HG03025 (cell line): ENCODE results near the gene ZCCHC10.
"Not testable (repeated sequence)": the region's sequence is repeated elsewhere in the genome, so short reads cannot be mapped to it uniquely, and the experiment has no call there.

ENCODE experiments used
- ATAC-seq: cut with Tn5 transposase; IDR thresholded peaks from one replicate; pipeline ENCODE4 v1.9.1; 2021; ENCODE audit warnings: mild to moderate bottlenecking, moderate library complexity; ENCODE audit not compliant: unreplicated experiment, low FRiP score

Gene ZCCHC10

DNA sequence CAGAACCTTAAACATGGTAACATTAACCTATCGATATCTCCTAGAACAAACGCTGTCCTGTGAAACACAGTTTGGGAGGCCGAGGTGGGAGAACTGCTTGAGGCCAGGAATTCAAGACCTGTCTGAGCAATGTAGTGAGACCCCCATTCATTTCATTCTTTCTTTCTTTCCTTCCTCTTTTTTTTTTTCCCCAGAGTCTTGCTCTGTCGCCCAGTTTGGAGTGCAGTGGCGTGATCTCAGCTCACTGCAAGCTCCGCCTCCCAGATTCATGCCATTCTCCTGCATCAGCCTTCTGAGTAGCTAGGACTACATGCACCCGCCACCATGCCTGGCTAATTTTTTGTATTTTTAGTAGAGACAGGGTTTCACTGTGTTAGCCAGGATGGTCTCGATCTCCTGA is 20.2 kb upstream of the ZCCHC10 start:
- not testable (repeated sequence) for ATAC-seq

DNA sequence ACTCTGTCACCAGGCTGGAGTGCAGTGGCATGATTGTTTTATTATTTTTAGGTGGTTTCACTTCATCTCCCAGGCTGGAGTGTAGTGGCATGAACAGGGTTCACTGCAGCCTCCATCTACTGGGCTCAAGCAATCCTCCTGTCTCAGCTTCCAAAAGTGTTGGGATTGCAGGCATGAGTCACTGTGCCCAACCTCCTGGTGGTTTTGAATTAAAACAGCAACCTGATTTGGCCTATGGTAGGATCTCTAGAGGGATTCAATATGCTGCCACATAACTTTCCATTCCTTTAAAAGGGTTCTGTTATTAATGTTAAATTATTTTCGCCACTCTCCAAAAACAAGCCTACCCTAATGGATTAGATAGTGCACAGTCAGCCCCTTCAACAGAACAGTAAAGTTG is 15.6 kb upstream of the ZCCHC10 start:
- no peak for ATAC-seq

DNA sequence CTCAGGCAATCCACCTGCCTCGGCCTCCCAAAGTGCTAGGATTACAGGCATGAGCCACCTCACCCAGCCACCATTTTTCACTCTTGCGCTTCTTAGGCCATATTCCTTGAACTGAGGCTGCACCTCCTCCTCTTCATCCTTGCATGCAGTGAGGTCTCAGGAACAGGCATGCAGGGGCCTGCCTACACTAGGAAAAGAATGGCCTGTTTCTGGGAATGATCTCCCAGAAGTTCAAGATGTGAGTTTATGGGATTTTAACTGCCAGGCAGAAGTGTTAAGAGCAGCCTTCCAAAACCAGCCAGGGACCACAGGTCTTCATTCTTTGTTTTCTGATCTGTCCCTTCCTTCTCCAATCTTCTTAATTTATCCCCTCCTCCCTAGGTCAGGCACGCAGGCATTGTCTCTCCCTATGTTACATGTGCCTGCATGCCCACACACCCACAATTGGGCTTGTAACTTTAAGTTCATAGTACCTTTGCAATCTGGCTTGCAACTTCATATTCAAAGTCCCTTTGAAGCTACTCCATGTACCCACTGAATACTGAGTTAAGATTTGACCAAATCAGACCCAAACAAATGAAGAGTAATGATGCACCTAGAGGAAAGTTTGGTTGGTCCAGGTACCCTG is 14.9 kb upstream of the ZCCHC10 start:
- ATAC-seq, result no peak

DNA sequence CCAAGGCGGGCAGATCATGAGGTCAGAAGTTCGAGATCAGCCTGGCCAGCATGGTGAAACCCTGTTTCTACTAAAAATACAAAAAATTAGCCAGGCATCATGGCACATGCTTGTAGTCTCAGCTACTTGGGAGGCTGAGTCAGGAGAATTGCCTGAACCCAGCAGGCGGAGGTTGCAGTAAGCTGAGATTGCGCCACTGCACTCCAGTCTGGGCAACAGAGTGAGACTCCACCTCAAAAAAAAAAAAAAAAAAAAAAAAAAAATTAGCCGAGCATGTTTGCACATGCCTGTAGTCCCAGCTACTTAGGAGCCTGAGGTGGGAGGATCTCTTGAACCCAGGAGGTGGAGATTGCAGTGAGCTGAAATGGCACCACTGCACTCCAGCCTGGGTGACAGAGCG is 10.3 kb upstream of the ZCCHC10 start:
- ATAC-seq, result not testable (repeated sequence)

GRCh38 chr5:133035224-133035623 is 8.9 kb upstream of the ZCCHC10 start:
- no peak for ATAC-seq

DNA sequence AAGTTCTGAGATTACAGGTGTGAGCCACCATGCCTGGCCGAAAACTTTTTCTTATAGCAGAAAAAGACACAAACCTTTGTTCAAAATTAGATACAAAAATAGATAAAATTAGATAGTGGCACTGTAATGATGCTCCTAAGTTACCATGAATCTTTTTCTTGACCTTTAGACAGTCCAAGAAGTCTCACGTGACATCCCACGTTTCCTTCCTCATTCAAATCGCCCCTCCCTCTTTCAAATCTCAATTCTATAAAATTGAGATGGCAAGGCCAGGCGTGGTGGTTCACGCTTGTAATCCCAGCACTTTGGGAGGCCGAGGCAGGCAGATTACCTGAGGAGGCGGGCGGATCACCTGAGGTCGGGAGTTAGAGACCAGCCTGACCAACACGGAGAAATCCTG is 7.7 kb upstream of the ZCCHC10 start:
- no peak for ATAC-seq

DNA sequence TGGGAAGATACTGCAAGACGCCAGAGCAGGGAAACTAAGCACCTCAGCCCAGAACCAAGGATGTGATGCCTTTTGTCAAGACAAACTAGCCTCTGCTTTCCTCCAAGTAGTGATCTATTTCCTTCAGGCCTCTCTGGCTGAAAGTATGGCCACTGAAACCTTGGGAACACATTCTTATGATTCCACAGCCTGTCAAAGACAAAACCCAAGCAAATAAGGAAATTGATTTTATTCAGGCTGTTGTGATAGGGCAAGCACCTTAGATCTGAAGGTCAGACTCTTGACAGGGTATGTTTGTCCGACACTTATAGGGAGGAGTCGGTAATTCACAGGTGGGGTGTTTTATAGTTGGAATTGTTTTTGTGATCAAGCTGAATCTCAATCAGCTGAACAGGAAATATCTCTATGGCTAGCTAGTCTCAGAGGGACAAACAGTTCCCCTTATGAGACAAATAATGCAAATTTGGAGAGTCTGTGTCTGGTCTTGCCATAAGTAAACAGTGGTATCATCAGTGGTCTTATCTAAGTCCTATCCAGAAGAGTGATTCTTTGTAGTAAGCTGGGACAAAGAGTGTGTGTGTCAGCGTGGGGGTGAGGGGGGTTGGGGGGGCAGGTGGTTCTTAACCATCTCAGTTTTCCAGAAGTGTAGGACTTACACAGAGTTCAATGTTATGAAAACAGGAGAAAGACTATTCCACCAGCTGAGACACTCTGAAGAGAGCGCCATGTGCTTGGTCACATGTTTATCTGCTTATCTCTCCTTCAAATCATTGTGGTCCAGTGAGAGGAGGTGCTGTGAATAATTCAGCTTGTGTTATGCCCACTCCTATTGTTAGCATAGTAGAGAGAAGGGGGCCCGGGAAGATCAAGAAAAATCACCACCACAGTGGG is 6.7 kb upstream of the ZCCHC10 start:
- no peak for ATAC-seq

DNA sequence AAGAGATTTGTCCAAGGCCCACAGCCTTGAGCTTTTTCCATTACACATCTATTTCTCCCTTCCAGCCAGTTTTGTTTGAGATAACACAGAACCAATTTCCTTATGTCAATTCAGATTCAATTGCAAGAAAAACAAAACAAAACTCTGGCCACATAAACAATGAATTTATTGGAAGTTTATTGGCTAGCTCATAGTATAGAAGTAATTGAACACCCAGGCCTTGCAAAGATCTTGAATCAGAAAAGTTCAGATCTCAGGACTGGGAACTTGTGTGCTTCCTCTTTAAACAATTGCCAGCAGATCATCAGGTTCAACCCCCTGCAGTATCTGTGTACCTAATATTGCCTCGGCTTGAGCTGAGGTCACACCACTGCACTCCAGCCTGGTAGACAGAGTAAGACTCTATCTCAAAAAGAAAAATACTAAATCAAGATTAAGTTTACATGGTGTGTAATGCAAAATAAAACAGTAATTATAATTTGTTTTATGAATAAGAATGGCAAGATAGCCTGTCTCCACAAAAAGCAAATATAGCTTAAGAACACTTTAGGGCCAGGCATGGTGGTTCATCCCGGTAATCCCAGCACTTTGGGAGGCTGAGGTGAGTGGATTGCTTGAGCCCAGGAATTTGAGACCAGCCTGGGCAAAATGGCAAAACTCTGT is 4.1 kb upstream of the ZCCHC10 start:
- no peak for ATAC-seq

GRCh38 chr5:133029416-133029815 is 3.1 kb upstream of the ZCCHC10 start:
- ATAC-seq, result no peak

DNA sequence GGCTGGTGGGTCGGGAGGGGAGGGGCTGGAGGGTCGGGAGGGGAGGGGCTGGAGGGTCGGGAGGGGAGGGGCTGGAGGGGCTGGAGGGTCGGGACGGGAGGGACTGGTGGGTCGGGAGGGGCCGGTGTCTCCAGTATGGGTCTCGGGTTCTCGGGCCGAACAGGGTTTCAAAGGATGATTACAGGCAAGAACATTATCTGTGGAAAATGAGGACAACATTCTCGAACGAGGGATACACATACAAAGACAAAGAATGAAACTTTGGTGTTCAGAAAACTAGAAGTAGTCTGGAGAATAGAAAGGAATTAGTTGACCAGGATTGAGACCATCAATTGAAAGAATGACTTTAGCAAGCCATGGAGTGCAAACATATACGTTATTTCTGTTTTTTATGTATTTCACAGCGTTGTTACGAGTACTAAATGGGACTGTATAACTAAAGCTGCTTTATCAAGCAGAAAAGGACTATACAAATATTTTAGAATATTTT is 360 bp upstream of the ZCCHC10 start:
- no peak for ATAC-seq

- ATAC-seq, result not testable (repeated sequence)
Observed at GRCh38 chr5:133019471-133019870, 6.9 kb downstream of the ZCCHC10 start.

GRCh38 chr5:133017964-133018363 is 8.4 kb downstream of the ZCCHC10 start:
- ATAC-seq, result no peak

DNA sequence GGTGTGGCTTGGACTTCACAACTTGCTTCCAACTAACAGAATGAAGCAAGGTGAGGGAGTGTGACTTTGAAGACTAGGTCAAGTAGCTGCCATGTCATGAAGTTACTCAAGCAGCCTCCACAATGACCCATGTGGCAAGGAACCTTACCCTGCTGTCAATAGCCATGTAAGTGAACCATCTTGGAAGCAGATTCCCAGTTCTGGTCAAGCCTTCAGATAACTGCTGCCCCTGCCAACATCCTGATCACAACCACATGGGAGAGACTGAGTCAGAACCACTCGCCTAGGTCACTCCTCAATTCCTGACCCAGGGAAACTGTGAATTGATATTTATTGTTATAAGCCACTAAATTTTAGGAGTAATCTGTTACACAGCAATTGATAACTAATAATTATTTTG is 10.9 kb downstream of the ZCCHC10 start:
- no peak for ATAC-seq

GRCh38 chr5:133008455-133008854 is 17.9 kb downstream of the ZCCHC10 start:
- ATAC-seq, result not testable (repeated sequence)

DNA sequence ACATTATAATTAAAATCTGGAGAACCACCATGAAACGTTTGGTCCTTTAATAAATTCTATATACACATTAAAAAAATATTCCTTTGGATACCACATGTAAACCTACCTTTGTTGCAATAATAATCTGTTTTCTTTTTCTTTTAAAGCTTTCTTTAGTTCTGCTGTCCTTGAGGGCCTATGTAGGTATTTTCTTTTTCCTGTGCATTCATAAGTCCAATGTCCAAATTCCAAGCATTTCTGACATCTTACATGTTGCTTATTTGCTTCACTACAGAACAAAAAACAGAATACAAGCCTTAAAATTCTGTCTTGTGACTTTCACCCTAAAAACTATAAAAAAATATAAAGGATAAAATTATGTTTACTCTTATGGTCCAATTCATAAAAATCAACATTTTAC is 19.7 kb downstream of the ZCCHC10 start:
- ATAC-seq, result no peak

DNA sequence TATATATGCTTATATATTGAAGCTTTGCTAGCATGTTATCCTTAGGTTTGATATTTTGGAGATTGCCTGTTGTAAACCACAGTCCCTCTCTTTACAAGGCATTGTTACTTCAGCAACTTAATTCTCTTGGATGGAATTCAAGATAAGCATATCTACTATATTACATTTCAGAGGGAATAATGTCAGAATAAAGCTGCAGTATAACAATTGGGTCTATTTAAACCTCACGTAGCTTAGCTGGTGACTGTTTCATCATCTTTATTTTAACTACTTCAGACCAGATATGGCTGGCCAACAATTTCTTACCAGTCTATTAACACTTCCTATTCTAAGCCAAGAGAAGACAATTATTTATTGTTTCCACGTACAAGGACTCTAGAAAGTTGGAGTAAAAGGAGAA is 27.1 kb downstream of the ZCCHC10 start:
- ATAC-seq, result no peak

- no peak for ATAC-seq
Observed at GRCh38 chr5:132998556-132998955, 27.8 kb downstream of the ZCCHC10 start.

DNA sequence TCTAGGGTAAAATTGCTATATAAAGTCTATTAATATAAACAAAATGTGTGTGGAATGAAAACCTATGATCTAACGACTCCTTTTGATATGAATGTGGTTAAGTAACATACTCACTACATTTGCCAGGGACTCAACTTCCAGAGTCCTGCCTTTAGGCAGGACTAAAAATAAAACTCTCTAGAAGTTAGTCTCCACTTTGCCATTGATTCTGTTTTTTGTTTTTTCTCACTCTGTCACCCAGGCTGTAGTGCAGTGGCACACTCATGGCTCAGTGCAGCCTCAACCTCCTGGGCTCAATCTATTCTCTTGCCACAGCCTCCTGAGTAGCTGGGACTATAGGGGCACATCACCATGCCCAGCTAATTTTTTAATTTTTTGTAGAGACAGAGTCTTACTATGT is 30.0 kb downstream of the ZCCHC10 start:
- ATAC-seq, result no peak

- ATAC-seq, result no peak
Observed at GRCh38 chr5:132987531-132988408, 38.6 kb downstream of the ZCCHC10 start.

DNA sequence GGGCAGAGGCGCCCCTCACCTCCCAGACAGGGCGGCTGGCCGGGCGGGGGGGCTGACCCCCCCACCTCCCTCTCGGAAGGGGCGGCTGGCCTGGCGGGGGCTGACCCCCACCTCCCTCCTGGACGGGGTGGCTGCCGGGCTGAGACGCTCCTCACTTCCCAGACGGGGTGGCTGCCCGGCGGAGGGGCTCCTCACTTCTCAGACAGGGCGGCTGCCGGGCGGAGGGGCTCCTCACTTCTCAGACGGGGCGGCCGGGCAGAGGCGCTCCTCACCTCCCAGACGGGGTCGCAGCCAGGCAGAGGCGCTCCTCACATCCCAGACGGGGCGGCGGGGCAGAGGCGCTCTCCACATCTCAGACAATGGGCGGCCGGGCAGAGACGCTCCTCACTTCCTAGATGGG is 43.4 kb downstream of the ZCCHC10 start:
- not testable (repeated sequence) for ATAC-seq
